ENCODE measurements around the gene MCRIP2. TPM values are rescaled to one million over a fixed set of nuclear protein-coding genes. Genes with fewer than 3 reads are reported as not detected.

MCRIP2 gene
- total RNA-seq, 1 experiment from 2014 or later: 41.7 TPM

- H3K36me3 ChIP-seq (ENCODE audit: insufficient read depth, low read length): no peaks in the 10 kb centered on the region
- no peak overlapping the region for H2AFZ ChIP-seq (ENCODE audit: low read length)
- H3K9me2 ChIP-seq (replicated peaks; ENCODE audit: insufficient read depth, low read length): no peaks in the 10 kb centered on the region
- no peak overlapping the region for H3K4me2 ChIP-seq (ENCODE audit: low read depth, low read length, poor library complexity, severe bottlenecking)
- peaks cover 16% of the 10 kb centered on the region for H3K79me2 ChIP-seq (ENCODE audit: low read length)
- no peak overlapping the region for H3K9ac ChIP-seq (ENCODE audit: low read length)
- H3K27me3 ChIP-seq (ENCODE audit: low read length): no peaks in the 10 kb centered on the region
- H3K4me3 ChIP-seq (ENCODE audit: low read length): no peak overlapping the region
- H3K4me1 ChIP-seq (ENCODE audit: low read length): peaks cover 13% of the 10 kb centered on the region
- H3K9me3 ChIP-seq (ENCODE audit: low read length): no peaks in the 10 kb centered on the region
- DNase-seq: no peak
- H4K20me1 ChIP-seq (ENCODE audit: insufficient read depth, low read depth, low read length): no peaks in the 10 kb centered on the region
- no peak overlapping the region for H3K27ac ChIP-seq (ENCODE audit: low read length)
These were observed 12.4 kb downstream of the MCRIP2 start for GRCh38 chr16:654034-654433.

DNA sequence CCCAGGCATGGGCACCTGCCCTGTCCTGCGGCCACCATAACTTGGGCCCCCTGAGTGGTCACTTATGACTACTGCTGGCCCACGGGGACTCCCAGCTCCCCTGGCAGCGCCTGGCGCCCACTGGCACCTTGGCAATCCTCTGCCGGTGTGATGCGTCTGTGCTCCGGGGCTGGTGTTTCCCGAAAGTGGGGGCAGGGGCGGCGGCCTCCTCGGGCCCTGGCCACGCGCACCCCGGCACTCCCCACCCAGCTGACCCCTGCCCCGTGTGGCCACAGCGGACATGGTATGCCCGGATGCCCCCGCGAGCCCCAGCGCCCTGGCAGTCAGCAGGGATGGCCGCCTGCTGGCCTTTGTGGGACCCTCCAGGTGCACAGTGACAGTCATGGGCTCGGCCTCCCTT, 15.9 kb downstream of the MCRIP2 start:
- Histone ChIP-seq H4K20me1 (ENCODE audit: insufficient read depth, low read depth, low read length) (no peaks in the 10 kb centered on the region), H3K4me3 (ENCODE audit: low read length) (no peak overlapping the region), H3K4me1 (ENCODE audit: low read length) (peaks cover 13% of the 10 kb centered on the region), H3K27ac (ENCODE audit: low read length) (no peak overlapping the region), H3K9ac (ENCODE audit: low read length) (no peak overlapping the region), H3K36me3 (ENCODE audit: insufficient read depth, low read length) (no peaks in the 10 kb centered on the region), H2AFZ (ENCODE audit: low read length) (no peak overlapping the region), H3K9me3 (ENCODE audit: low read length) (no peaks in the 10 kb centered on the region), H3K9me2 (replicated peaks; ENCODE audit: insufficient read depth, low read length) (no peaks in the 10 kb centered on the region), H3K4me2 (ENCODE audit: low read depth, low read length, poor library complexity, severe bottlenecking) (no peak overlapping the region), H3K79me2 (ENCODE audit: low read length) (0 out of 2 replicates have a peak, but pooled peaks cover 3% of the 10 kb centered on the region), H3K27me3 (ENCODE audit: low read length) (no peaks in the 10 kb centered on the region)
- no peak for DNase-seq

DNA sequence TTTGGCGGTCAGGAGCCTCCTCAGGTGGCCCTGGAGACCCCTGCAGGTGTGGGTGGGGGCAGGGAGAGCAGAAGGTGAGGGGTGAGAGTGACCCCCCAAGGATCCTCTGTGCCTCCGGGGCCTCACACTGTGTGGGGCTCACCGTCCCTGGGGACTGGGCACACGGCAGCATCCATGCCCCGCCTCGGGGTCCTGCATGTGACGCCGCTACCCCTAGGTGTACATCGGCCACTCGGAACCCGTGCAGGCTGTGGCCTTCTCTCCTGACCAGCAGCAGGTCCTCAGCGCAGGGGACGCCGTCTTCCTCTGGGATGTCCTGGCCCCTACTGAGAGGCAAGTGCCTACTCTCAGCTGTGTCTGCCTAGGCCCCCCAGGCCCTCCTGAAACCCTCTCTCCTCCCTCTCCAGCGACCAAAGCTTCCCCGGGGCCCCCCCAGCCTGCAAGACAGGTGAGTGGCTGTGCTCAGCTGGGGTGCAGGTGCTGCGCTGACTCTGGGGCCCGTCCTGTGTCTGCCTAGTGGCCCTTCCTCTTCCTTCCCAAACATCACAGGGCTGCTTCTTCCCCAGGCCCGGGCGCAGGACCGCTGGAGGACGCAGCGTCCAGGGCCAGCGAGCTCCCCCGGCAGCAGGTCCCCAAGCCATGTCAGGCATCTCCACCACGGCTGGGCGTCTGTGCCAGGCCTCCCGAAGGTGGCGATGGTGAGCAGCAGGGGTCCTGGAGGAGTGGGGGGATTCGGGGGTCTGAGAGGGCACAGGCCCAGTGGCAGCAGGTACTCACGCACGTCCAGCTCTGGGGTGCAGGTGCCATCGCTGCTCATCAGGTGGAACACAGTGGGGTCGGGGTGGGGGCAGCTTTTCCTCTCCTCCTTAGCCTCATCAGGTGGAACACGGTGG, 17.3 kb downstream of the MCRIP2 start:
- H3K27ac ChIP-seq (ENCODE audit: low read length): no peak overlapping the region
- H3K4me1 ChIP-seq (ENCODE audit: low read length): peaks cover 13% of the 10 kb centered on the region
- no peak overlapping the region for H3K9ac ChIP-seq (ENCODE audit: low read length)
- no peak overlapping the region for H3K4me3 ChIP-seq (ENCODE audit: low read length)
- no peaks in the 10 kb centered on the region for H3K27me3 ChIP-seq (ENCODE audit: low read length)
- no peaks in the 10 kb centered on the region for H3K9me3 ChIP-seq (ENCODE audit: low read length)
- no peaks in the 10 kb centered on the region for H4K20me1 ChIP-seq (ENCODE audit: insufficient read depth, low read depth, low read length)
- no peaks in the 10 kb centered on the region for H3K9me2 ChIP-seq (replicated peaks; ENCODE audit: insufficient read depth, low read length)
- no peak overlapping the region for H3K4me2 ChIP-seq (ENCODE audit: low read depth, low read length, poor library complexity, severe bottlenecking)
- H3K79me2 ChIP-seq (ENCODE audit: low read length): 0 out of 2 replicates have a peak, but pooled peaks cover 3% of the 10 kb centered on the region
- no peak overlapping the region for H2AFZ ChIP-seq (ENCODE audit: low read length)
- DNase-seq: peak; percentile 37
- no peaks in the 10 kb centered on the region; the same call in 1 of the 2 replicates for H3K36me3 ChIP-seq (ENCODE audit: insufficient read depth, low read length)

DNA sequence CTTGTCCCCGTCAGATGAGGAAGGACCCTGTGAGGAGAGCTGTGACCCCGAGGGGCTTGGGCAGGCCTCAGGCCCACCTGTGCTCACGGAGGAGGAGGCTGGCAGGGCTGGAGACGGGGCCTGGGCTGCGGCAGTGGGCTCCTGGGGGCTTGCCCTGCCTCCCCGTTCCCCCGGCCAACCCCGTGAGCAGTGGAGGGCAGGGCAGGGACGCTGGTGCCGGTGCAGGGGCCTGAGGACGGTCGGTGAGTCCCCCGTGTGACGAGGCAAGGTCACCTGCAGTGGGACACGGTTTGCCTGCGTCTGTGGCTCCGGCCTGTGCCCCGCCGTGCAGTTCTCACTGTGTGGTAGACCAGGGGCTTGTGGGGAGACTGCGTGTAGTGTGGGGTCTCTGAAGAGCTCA, 18.0 kb downstream of the MCRIP2 start:
- Histone ChIP-seq H2AFZ (ENCODE audit: low read length) (no peak overlapping the region), H3K9me2 (replicated peaks; ENCODE audit: insufficient read depth, low read length) (no peaks in the 10 kb centered on the region), H3K4me2 (ENCODE audit: low read depth, low read length, poor library complexity, severe bottlenecking) (no peak overlapping the region), H3K9ac (ENCODE audit: low read length) (no peak overlapping the region), H4K20me1 (ENCODE audit: insufficient read depth, low read depth, low read length) (no peaks in the 10 kb centered on the region), H3K9me3 (ENCODE audit: low read length) (no peaks in the 10 kb centered on the region), H3K27ac (ENCODE audit: low read length) (no peak overlapping the region), H3K4me1 (ENCODE audit: low read length) (peaks cover 13% of the 10 kb centered on the region), H3K79me2 (ENCODE audit: low read length) (0 out of 2 replicates have a peak, but pooled peaks cover 3% of the 10 kb centered on the region), H3K36me3 (ENCODE audit: insufficient read depth, low read length) (no peaks in the 10 kb centered on the region; the same call in 1 of the 2 replicates), H3K27me3 (ENCODE audit: low read length) (no peaks in the 10 kb centered on the region), H3K4me3 (ENCODE audit: low read length) (no peak overlapping the region)
- DNase-seq: no peak

- no peak overlapping the region for H2AFZ ChIP-seq (ENCODE audit: low read length)
These were observed 18.5 kb downstream of the MCRIP2 start for GRCh38 chr16:660132-660458.

GRCh38 chr16:660459-661183, 19.0 kb downstream of the MCRIP2 start:
- peak; percentile 95 for DNase-seq
- H3K4me1 ChIP-seq (ENCODE audit: low read length): peaks cover 13% of the 10 kb centered on the region
- peak overlapping the region; percentile 28; the same call in 1 of the 2 replicates for H3K4me3 ChIP-seq (ENCODE audit: low read length)
- no peaks in the 10 kb centered on the region for H4K20me1 ChIP-seq (ENCODE audit: insufficient read depth, low read depth, low read length)
- no peaks in the 10 kb centered on the region; the same call in 1 of the 2 replicates for H3K36me3 ChIP-seq (ENCODE audit: insufficient read depth, low read length)
- H3K27ac ChIP-seq (ENCODE audit: low read length): peak overlapping the region; percentile 22
- 0 out of 2 replicates have a peak, but pooled peaks cover 3% of the 10 kb centered on the region for H3K79me2 ChIP-seq (ENCODE audit: low read length)
- H3K9ac ChIP-seq (ENCODE audit: low read length): peak overlapping the region; percentile 60
- peak overlapping the region; percentile 50 for H3K4me2 ChIP-seq (ENCODE audit: low read depth, low read length, poor library complexity, severe bottlenecking)
- H3K27me3 ChIP-seq (ENCODE audit: low read length): no peaks in the 10 kb centered on the region
- H2AFZ ChIP-seq (ENCODE audit: low read length): no peak overlapping the region
- no peaks in the 10 kb centered on the region for H3K9me3 ChIP-seq (ENCODE audit: low read length)
- no peaks in the 10 kb centered on the region for H3K9me2 ChIP-seq (replicated peaks; ENCODE audit: insufficient read depth, low read length)

More at GRCh38 chr16:660132-660458, 18.5 kb downstream of the MCRIP2 start:
- Histone ChIP-seq H3K4me1 (ENCODE audit: low read length) (peaks cover 13% of the 10 kb centered on the region), H3K27me3 (ENCODE audit: low read length) (no peaks in the 10 kb centered on the region), H3K4me3 (ENCODE audit: low read length) (no peak overlapping the region), H3K27ac (ENCODE audit: low read length) (peak overlapping the region; percentile 22), H3K9me3 (ENCODE audit: low read length) (no peaks in the 10 kb centered on the region), H4K20me1 (ENCODE audit: insufficient read depth, low read depth, low read length) (no peaks in the 10 kb centered on the region), H3K79me2 (ENCODE audit: low read length) (0 out of 2 replicates have a peak, but pooled peaks cover 3% of the 10 kb centered on the region), H3K9ac (ENCODE audit: low read length) (peak overlapping the region; percentile 37), H3K9me2 (replicated peaks; ENCODE audit: insufficient read depth, low read length) (no peaks in the 10 kb centered on the region), H3K36me3 (ENCODE audit: insufficient read depth, low read length) (no peaks in the 10 kb centered on the region; the same call in 1 of the 2 replicates), H3K4me2 (ENCODE audit: low read depth, low read length, poor library complexity, severe bottlenecking) (peak overlapping the region; percentile 40)
- no peak for DNase-seq

DNA sequence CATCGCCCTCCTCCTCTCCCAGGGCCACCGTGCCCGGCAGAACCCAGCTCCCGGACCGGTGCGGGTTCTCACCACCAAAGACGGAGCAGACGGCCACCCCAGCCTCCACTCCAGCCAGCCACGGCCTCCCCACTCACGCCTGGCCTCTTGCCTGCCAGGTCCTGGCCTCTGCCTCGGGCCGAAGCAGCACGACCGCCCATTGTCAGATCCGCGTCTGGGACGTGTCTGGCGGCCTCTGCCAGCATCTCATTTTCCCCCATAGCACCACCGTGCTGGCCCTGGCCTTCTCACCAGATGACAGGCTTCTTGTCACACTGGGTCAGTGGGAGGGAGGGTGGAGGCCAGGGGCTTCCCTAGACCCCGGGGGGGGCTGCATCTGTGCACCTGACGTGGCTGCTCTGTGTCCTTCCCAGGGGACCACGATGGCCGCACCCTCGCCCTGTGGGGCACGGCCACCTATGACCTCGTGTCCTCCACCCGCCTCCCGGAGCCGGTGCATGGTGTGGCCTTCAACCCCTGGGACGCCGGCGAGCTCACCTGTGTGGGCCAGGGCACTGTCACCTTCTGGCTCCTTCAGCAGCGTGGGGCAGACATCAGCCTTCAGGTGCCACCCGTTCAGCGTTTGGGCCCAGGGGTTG, 19.7 kb downstream of the MCRIP2 start:
- Histone ChIP-seq H3K79me2 (ENCODE audit: low read length) (0 out of 2 replicates have a peak, but pooled peaks cover 3% of the 10 kb centered on the region), H3K9ac (ENCODE audit: low read length) (peak overlapping the region; percentile 60), H2AFZ (ENCODE audit: low read length) (no peak overlapping the region), H3K27ac (ENCODE audit: low read length) (no peak overlapping the region), H3K9me2 (replicated peaks; ENCODE audit: insufficient read depth, low read length) (no peaks in the 10 kb centered on the region), H3K36me3 (ENCODE audit: insufficient read depth, low read length) (no peaks in the 10 kb centered on the region; the same call in 1 of the 2 replicates), H4K20me1 (ENCODE audit: insufficient read depth, low read depth, low read length) (no peaks in the 10 kb centered on the region), H3K4me3 (ENCODE audit: low read length) (peak overlapping the region; percentile 28; the same call in 1 of the 2 replicates), H3K4me1 (ENCODE audit: low read length) (peaks cover 13% of the 10 kb centered on the region), H3K9me3 (ENCODE audit: low read length) (no peaks in the 10 kb centered on the region), H3K4me2 (ENCODE audit: low read depth, low read length, poor library complexity, severe bottlenecking) (peak overlapping the region; percentile 50), H3K27me3 (ENCODE audit: low read length) (no peaks in the 10 kb centered on the region)
- DNase-seq: no peak
